IPS DF 6.9 (cell line): ENCODE data around the gene GRIP1.

ENCODE experiments used
- DNase-seq: peaks from one replicate; pipeline ENCODE4 v3.0.0-alpha.2; 2013; ENCODE audit warnings: low read depth, low spot score
- H3K27ac ChIP-seq: one replicate; pipeline ENCODE4 v1.5.1; 2013; ENCODE audit warnings: low read length, control low read depth
- H3K27me3 ChIP-seq: 2 replicates; pipeline ENCODE4 v1.6.1; 2013; ENCODE audit warnings: mild to moderate bottlenecking, low read length; ENCODE audit not compliant: control insufficient read depth, insufficient read depth
- H3K36me3 ChIP-seq: 2 replicates; pipeline ENCODE4 v1.6.1; 2013; ENCODE audit warnings: low read length; ENCODE audit not compliant: control insufficient read depth, insufficient read depth
- H3K4me1 ChIP-seq: 2 replicates; pipeline ENCODE4 v1.6.1; 2013; ENCODE audit warnings: low read length; ENCODE audit not compliant: control insufficient read depth, insufficient read depth
- H3K4me3 ChIP-seq: 2 replicates; pipeline ENCODE4 v1.5.1; 2013; ENCODE audit warnings: mild to moderate bottlenecking, low read length
- H3K9me3 ChIP-seq: 2 replicates; pipeline ENCODE4 v1.6.1; 2013; ENCODE audit warnings: low read length, inconsistent platforms; ENCODE audit not compliant: control insufficient read depth, insufficient read depth
- WGBS: extraction: QIAGEN DNeasy Blood & Tissue Kit; methylation state at CpG from one replicate; pipeline ENCODE4 v1.1.7; 2013; ENCODE audit warnings: mixed read lengths, missing lambda C conversion rate; ENCODE audit not compliant: insufficient read length, insufficient coverage; 5-methylcytosine and 5-hydroxymethylcytosine counted together

GRIP1 gene

DNA sequence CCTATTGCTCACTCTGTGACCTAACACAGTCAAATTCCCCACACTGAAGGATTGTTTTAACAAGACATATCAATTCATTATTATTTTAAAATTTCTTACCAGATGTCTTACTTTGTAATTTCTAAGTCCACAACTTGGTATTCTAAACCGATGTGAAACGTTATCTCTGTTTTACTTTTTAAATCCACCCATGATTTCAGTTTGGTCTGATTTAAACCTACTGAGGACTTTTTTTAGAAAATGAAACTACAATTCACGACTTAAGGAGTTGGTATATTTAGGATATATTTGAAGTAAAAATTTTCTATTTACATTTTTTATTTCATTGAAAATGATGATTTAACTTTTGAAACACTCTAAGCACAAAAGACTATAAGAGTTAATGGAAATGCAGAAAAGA is 35.1 kb upstream of the GRIP1 start:
- H3K27ac ChIP-seq = no peak overlapping the region

DNA sequence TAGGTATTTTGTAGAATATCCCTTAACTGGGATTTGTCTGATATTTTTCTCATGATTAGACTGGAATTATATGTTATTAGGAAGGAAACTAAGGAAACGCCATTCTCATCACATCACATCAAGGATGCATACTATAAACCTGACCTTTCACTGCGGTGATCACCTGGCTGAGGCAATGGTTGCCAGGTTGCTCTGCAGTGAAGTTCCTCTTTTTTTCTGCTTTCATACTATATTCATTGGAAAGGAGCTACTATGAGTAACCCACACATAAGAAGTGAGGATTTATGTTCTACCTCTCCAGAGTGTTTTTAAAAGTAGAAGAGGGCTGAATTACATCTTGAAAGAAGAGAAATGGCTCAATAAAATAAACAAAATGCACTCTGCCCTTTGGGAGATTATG is 31.0 kb upstream of the GRIP1 start:
- H3K4me3 ChIP-seq = no peak overlapping the region
- no peak for DNase-seq
- H3K4me1 ChIP-seq = no peaks in the 10 kb centered on the region
- no peaks in the 10 kb centered on the region for H3K9me3 ChIP-seq
- no peak overlapping the region for H3K27ac ChIP-seq
- WGBS = no CpG with 5 or more reads among the region's 2 CpGs
- H3K36me3 ChIP-seq = no peaks in the 10 kb centered on the region
- H3K27me3 ChIP-seq = no peaks in the 10 kb centered on the region

More for the DNA sequence above, 35.1 kb upstream of the GRIP1 start:
- no CpG with 5 or more reads among the region's 3 CpGs for WGBS
- no peaks in the 10 kb centered on the region for H3K9me3 ChIP-seq
- no peaks in the 10 kb centered on the region for H3K36me3 ChIP-seq
- H3K27me3 ChIP-seq = no peaks in the 10 kb centered on the region
- no peak for DNase-seq
- H3K4me1 ChIP-seq = no peaks in the 10 kb centered on the region
- no peak overlapping the region for H3K4me3 ChIP-seq

DNA sequence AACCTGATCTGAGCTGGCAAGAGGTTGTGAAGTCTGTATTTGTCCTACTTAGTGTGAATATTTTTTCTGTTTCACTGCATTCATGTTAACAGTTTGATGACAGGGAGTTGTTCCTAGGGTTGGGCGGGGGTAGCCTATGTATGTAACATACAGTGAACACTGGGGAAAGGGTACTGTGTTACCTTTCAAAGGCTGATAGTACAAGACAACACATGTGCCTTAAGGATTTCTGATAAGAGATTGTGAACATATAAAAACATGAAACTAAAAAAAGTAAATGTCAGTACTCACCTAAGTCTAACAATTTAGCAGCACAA is 30.5 kb upstream of the GRIP1 start:
- Histone ChIP-seq H3K27me3 (no peaks in the 10 kb centered on the region), H3K4me3 (no peak overlapping the region), H3K27ac (no peak overlapping the region), H3K36me3 (no peaks in the 10 kb centered on the region), H3K9me3 (no peaks in the 10 kb centered on the region), H3K4me1 (no peaks in the 10 kb centered on the region)
- WGBS = no CpG with 5 or more reads among the region's 1 CpG
- no peak for DNase-seq

DNA sequence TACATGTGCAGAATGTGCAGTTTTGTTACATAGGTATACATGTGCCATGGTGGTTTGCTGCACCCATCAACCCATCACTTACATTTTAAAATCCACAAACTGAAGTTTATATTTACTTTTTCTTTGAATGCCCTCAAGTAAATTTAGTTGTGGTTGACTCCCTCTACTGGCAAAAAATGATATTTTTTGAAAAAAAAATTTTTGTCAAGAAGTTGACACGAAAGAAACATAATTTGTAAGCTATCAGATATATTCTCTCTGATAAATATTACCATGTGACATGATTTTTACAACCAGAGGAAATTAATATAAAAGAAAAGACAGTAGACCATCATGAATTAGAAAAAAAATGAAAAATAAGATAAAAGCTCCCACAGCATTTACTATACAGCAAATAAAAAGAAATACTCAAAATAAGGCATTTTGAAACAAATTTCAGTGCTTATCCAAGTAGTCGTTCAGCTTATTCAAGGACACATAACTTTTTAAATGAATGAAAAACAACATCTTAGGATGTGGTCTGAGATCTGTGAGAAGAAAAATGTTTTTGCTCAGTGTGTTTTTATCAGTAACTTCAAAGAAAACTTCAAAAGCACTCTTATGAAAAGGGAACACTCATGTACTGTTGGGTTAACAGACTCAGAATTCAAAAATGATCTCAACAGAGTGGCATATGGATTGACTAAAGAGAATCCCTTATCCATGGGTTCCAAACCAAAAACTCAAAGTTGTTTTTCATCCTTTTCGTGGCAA is 30.0 kb upstream of the GRIP1 start:
- no peak for DNase-seq
- Histone ChIP-seq H3K27ac (no peak overlapping the region), H3K27me3 (no peaks in the 10 kb centered on the region), H3K4me3 (no peak overlapping the region), H3K4me1 (no peaks in the 10 kb centered on the region), H3K9me3 (no peaks in the 10 kb centered on the region), H3K36me3 (no peaks in the 10 kb centered on the region)
- no CpG with 5 or more reads among the region's 3 CpGs for WGBS

DNA sequence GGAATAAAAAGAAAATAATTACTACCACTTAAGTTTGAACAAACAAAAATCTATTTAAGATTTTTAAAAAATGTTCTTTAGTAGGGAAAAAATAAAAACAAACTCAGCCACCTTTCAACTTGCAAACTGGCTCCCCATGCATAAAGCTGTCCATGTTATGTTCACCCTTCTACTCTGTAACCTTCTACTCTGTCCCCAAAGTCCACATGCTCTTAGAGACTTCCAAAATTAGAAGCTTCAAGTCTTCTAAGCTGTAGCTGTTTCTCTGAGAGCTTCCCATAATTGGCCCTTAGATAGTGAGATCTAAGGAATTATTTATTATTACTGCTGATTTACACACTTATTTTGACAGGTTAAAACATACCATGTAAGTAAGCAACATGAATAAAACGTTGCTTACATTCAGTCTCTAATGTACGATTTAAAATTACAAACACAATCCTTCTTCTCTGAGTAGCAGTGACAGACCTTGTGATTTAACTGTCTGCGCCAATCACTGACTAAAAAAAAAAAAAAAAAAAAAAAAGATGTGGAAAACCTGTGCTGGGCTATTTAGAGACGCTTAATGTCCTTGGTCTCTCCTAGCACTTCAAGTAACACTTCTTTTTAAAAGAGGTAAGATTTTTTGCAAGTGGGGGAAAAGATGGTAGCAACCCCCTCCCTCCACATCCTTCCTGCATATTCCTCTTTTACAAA is 28.3 kb upstream of the GRIP1 start:
- Histone ChIP-seq H3K27ac (no peak overlapping the region), H3K4me1 (no peaks in the 10 kb centered on the region), H3K4me3 (no peak overlapping the region), H3K9me3 (no peaks in the 10 kb centered on the region), H3K36me3 (no peaks in the 10 kb centered on the region), H3K27me3 (no peaks in the 10 kb centered on the region)
- WGBS = no CpG with 5 or more reads among the region's 4 CpGs
- no peak for DNase-seq

DNA sequence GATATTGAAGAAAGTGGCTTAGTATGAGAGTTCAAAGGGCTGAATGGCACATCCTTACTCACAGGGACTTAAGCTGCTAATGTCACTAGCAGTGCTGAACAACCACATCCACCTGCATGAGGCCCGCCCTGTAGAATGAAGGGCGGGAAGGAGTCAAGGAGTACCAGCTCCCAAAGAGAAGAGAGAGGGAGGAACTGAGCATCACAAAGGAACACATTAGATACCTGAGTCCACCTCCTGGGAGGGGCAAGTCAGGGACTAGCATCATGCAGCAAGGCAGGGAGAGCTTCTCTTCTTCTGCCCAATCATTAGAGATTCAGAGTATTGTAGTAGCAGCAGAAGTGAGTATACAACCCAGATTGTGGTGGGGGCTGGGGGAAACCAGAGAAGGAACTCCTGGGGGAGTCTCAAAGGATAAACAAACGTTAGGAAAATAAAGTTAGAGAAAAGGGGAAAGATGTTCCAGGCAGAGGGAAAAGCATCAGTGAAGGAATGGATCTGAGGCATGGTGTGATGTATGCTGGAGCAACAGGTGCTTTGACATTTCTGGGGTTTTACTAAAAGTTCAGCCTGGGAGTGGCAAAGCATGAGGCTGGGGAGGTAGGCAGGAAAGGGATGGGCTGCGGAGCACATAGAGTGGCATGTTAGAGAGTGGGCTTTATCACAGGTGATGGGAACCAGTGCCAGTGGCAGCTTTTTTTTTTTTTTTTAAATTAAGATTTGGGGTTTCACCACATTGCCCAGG is 21.0 kb upstream of the GRIP1 start:
- no peaks in the 10 kb centered on the region for H3K36me3 ChIP-seq
- H3K27ac ChIP-seq = no peak overlapping the region
- no CpG with 5 or more reads among the region's 4 CpGs for WGBS
- no peaks in the 10 kb centered on the region for H3K9me3 ChIP-seq
- no peak for DNase-seq
- H3K4me3 ChIP-seq = no peak overlapping the region
- no peaks in the 10 kb centered on the region for H3K4me1 ChIP-seq
- H3K27me3 ChIP-seq = no peaks in the 10 kb centered on the region

DNA sequence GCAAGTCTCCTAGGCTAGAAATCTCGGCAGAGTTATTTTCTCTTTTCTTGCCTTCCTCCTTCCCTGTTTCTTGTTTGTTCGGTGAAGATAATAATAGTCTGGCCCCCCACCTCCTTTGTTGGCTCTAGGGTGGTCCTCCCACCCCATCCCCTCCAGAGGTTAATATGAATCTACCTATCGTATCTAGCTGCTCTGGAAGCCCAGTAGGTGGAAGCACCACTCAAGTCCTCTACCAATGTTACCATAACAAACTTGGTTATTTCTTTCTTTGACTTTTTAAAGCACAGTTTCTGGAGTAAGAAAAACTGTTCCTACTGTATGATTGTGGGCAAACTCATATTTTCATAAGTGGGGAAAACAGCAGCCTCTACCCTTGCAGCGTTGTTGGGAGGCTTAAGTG is 19.7 kb upstream of the GRIP1 start:
- no peaks in the 10 kb centered on the region for H3K36me3 ChIP-seq
- no peaks in the 10 kb centered on the region for H3K27me3 ChIP-seq
- no peak overlapping the region for H3K27ac ChIP-seq
- H3K4me3 ChIP-seq = no peak overlapping the region
- WGBS = no CpG with 5 or more reads among the region's 4 CpGs
- no peaks in the 10 kb centered on the region; the same call in 1 of the 2 replicates for H3K9me3 ChIP-seq
- DNase-seq = no peak
- no peaks in the 10 kb centered on the region; the same call in 1 of the 2 replicates for H3K4me1 ChIP-seq

DNA sequence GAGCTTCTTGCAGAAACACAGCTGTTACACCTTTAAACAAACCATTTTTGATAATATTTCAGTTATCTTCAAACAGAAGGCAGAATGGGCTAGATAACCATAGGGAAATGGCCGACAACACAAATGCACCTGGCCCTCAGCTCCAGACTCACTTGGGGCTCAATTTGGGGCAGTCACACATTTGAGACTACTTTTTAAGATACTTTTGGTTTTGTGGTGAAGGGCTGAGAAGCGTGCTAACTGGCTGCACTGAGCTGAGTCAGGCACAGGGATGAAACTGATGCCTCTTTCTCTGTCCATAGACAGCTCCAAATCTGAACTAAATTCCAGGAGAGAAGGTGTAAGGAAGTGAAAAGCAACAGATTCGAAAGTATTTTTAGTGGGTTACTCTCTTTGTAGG is 18.5 kb upstream of the GRIP1 start:
- Histone ChIP-seq H3K4me1 (no peaks in the 10 kb centered on the region; the same call in 1 of the 2 replicates), H3K4me3 (no peak overlapping the region)
- no CpG with 5 or more reads among the region's 3 CpGs for WGBS

DNA sequence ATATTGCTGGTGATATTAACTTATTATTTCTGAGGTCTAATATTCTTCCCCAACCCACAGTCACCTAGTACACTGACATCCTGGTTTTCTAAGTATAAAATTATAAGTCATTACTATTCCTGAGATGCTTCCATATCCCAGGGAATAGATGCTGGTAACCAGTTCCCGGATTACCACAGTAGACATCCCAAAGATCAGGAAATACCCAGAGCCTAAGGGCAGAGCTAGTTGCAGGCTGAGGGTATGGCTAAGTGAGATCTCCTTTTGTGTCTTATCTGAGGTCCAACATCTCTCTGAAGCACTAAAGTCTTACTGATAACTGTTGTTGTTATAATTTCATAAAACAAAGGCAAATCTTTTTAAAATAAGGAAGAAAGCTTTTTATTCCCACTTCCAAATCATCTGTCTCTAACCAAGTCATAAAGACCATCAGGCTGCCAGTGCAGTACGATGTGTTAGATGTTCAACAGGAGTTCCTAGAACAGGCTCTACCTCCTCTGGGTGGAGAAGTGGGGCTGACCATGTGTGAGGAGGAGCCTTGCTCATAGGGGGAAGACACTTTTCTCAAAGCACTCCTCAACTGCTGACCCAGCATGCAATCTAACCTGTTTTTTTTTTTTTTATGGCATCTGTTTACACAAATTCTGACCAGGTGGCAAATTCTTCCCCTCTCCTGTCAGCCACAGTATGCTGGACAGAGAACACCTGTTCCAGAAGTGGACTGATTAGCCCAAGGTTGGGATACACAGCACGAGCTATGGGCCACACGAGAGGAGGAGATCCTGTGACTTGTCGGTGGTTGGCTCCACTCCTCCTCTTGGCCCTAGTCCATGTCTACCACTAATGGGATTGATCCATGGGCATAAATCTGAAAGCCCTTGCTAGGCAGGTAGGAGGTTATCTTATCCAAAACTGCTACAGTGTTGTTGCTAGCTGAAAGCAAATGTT is 16.1 kb upstream of the GRIP1 start:
- no peak overlapping the region for H3K4me3 ChIP-seq
- WGBS = no CpG with 5 or more reads among the region's 5 CpGs
- H3K4me1 ChIP-seq = no peaks in the 10 kb centered on the region; the same call in 1 of the 2 replicates

More for the DNA sequence above, 18.5 kb upstream of the GRIP1 start:
- DNase-seq = no peak
- Histone ChIP-seq H3K27me3 (no peaks in the 10 kb centered on the region), H3K36me3 (no peaks in the 10 kb centered on the region), H3K9me3 (no peaks in the 10 kb centered on the region; the same call in 1 of the 2 replicates), H3K27ac (no peak overlapping the region)

More for the DNA sequence above, 16.1 kb upstream of the GRIP1 start:
- Histone ChIP-seq H3K36me3 (no peaks in the 10 kb centered on the region), H3K9me3 (no peaks in the 10 kb centered on the region; the same call in 1 of the 2 replicates), H3K27ac (no peak overlapping the region), H3K27me3 (no peaks in the 10 kb centered on the region)
- no peak for DNase-seq
